ENCODE data around the gene PEMT. TPM values are rescaled to one million over a fixed set of nuclear protein-coding genes. Genes with fewer than 3 reads are reported as not detected.
A peak's percentile ranks its signal among the peaks of the same experiment; 100 is the strongest.

PEMT gene
- total RNA-seq, 4 donors from 2014 or later, result 52.5 to 76.1 (median 62.6) TPM

- no peak for DNase-seq
- Histone ChIP-seq H3K27ac (peak overlapping the region; percentile 76 to 79 (median 76)), H3K36me3 (no peaks in the 10 kb centered on the region), H3K4me3 (replicated peaks in 1 of 3) (no peak overlapping the region), H3K27me3 (no peaks in the 10 kb centered on the region), H3K4me1 (peaks cover 34 to 63% of the 10 kb centered on the region in 2 donors), H3K9me3 (no peaks in the 10 kb centered on the region)
- TF ChIP-seq POLR2A (IDR thresholded peaks at IDR 0.05) (no peak), CTCF (IDR thresholded peaks at IDR 0.05) (no peak)
- 78 to 81% methylated on average over 9 to 10 of the region's 11 CpGs for WGBS, 2 donors
- intact Hi-C loops (cut with DNase I), result loop anchor here (5.0 kb wide), 2 partner anchors 70 to 215 kb away; partner anchors contain the start of gene RASD1
Measured at GRCh38 chr17:17566896-17567513, 24.5 kb downstream of the PEMT start.

DNA sequence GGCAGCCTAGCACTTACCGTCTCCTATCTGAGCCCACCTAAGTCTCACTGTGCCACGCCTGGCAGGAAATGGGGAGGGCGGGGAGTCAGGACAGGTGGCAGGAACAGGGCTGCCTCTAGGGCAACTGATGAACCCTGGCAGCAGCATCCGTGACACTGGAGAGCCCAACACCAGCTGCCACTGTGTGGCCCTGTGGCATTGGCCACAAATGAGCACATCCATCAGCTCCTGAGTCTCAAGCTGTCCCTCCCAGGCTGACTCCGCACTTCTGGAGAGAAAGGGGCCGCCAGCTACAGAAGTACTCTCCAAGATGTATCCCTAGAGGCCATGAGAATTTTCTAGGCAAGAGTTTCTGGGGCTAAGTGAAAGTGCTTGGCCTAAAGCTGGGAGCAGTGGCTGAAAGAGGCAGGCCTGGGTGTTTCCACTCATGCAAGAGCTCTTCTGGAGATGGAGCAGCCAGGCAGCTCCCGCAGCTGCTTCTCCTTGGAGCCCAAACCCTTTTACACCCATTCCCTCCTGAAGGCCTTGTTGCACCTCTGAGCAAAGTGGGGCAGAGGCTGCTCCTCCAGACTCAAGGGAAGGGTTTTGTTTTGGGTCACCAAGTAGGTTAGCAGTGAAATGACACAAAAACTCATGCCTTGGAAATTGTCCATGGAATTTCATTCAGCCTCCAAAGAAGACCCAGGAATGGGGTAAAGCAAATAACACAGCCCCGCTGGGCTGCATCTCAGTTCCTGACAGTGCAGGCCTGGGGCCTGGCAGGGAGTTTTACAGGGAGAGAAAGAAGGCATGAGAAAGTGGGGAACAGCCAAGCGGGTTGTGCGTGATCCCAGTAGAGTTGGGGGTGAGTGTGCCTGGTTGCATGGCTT is 25.8 kb downstream of the PEMT start:
- Histone ChIP-seq H3K27me3 (no peaks in the 10 kb centered on the region), H3K9me3 (no peaks in the 10 kb centered on the region), H3K4me1 (peaks cover 43 to 75% of the 10 kb centered on the region in 2 donors), H3K27ac (peak overlapping the region; percentile 76 to 79 (median 76)), H3K4me3 (replicated peaks in 1 of 3) (no peak overlapping the region), H3K36me3 (no peaks in the 10 kb centered on the region)
- peak; percentile 46 to 52 for DNase-seq
- TF ChIP-seq CTCF (IDR thresholded peaks at IDR 0.05), result no peak
- TF ChIP-seq POLR2A (IDR thresholded peaks at IDR 0.05), result no peak
- intact Hi-C loops (cut with DNase I), result loop anchor here (5.0 kb wide), 2 partner anchors 68 to 213 kb away; partner anchors contain the start of gene RASD1
- 69 to 73% methylated on average over 10 of the region's 10 CpGs for WGBS, 2 donors

DNA sequence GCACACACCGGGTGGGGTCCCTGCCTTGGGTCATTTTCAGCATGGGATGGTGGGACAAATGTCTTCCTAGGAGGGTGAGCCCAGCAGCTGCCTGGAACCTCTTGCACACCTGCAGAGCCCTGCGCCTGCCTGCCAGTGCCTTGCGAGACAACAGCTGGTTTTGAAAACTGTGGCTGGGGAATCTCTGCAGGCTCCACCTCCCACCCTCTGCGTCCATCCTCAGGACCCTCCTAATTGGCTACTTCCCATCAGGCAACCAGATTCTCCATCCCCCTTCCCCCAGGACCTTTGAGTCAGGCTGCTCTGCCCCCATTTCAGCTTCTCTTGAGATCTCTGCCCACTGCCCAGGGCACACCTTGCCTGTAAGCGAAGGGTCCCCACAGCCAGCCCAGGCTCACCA is 26.6 kb downstream of the PEMT start:
- intact Hi-C loops (cut with DNase I), result loop anchor here (5.0 kb wide), 2 partner anchors 68 to 213 kb away; partner anchors contain the start of gene RASD1
- Histone ChIP-seq H3K27me3 (no peaks in the 10 kb centered on the region), H3K4me3 (replicated peaks in 1 of 3) (no peak overlapping the region), H3K36me3 (no peaks in the 10 kb centered on the region), H3K4me1 (peaks cover 43 to 71% of the 10 kb centered on the region in 2 donors), H3K27ac (peak overlapping the region in 2 of 3 donors; percentile 76 to 79), H3K9me3 (no peaks in the 10 kb centered on the region)
- 87 to 97% methylated on average over 4 to 5 of the region's 5 CpGs for WGBS, 2 donors
- DNase-seq, result no peak
- TF ChIP-seq CTCF (IDR thresholded peaks at IDR 0.05) (no peak), POLR2A (IDR thresholded peaks at IDR 0.05) (no peak)

- Histone ChIP-seq H3K27ac (peak overlapping the region in 1 of 3 donors; percentile 21), H3K4me3 (replicated peaks in 1 of 3) (no peak overlapping the region), H3K4me1 (peaks cover 43 to 72% of the 10 kb centered on the region in 2 donors), H3K9me3 (no peaks in the 10 kb centered on the region), H3K27me3 (no peaks in the 10 kb centered on the region), H3K36me3 (no peaks in the 10 kb centered on the region)
- 86 to 92% methylated on average over 2 to 4 of the region's 4 CpGs for WGBS, 2 donors
- TF ChIP-seq POLR2A (IDR thresholded peaks at IDR 0.05) (no peak), CTCF (IDR thresholded peaks at IDR 0.05) (no peak)
- intact Hi-C loops (cut with DNase I), result no loop called here
- DNase-seq, result no peak
Measured at GRCh38 chr17:17564323-17564722, 27.2 kb downstream of the PEMT start.
